Right ventricle myocardium superior (tissue), 1 donor: ENCODE data around the gene TRAF3IP3. TPM values are rescaled to one million over a fixed set of nuclear protein-coding genes. Genes with fewer than 3 reads are reported as not detected.

Experiments used
- ATAC-seq: fragments of 200-7000 bp; cut with Tn5 transposase; one replicate; pipeline ENCODE4 v1.9.1; 2020; ENCODE audit warnings: mild to moderate bottlenecking; ENCODE audit not compliant: poor library complexity
- DNase-seq: peaks from one replicate; pipeline ENCODE4 v3.0.0-alpha.2; 2020
- intact Hi-C: fragments of 100-400 bp; cut with DNase I; formaldehyde crosslinking; loops from one replicate; pipeline ENCODE4 v1.11.2; 2022
- total RNA-seq: library from RNA; stranded (reverse); fragmentation: NEBNext Ultra II Directional; extraction: Animal tissue kit (Norgen Biotek cat#: 25700); gene quantifications from one replicate; pipeline ENCODE4 v1.2.1, GENCODE V29; 2021
- donor health status: DM: no; HTN: yes; CAD: no; lungs with severe emphysema.

TRAF3IP3 gene
- total RNA-seq, 1 donor from 2014 or later = 0.70 TPM

- DNase-seq (peak; percentile 59), ATAC-seq (peak; percentile 83)
- intact Hi-C loops = no loop called here
Measured at GRCh38 chr1:209808059-209808581, 52.3 kb downstream of the TRAF3IP3 start.

- no peak for DNase-seq
- intact Hi-C loops = no loop called here
- ATAC-seq = no peak
Measured at GRCh38 chr1:209809611-209810010, 53.8 kb downstream of the TRAF3IP3 start.

- DNase-seq = no peak
- intact Hi-C loops = no loop called here
- ATAC-seq = no peak
Measured at GRCh38 chr1:209810783-209811182, 54.9 kb downstream of the TRAF3IP3 start.

GRCh38 chr1:209813902-209814301, 58.0 kb downstream of the TRAF3IP3 start:
- DNase-seq = no peak
- intact Hi-C loops = no loop called here
- no peak for ATAC-seq

- intact Hi-C loops = no loop called here
- no peak for DNase-seq
- no peak for ATAC-seq
Measured at GRCh38 chr1:209815490-209815889, 59.6 kb downstream of the TRAF3IP3 start.

GRCh38 chr1:209815931-209816341, 60.1 kb downstream of the TRAF3IP3 start:
- intact Hi-C loops = no loop called here
- ATAC-seq (no peak), DNase-seq (no peak)

GRCh38 chr1:209816923-209817322, 61.1 kb downstream of the TRAF3IP3 start:
- intact Hi-C loops = no loop called here
- no peak for DNase-seq
- no peak for ATAC-seq

- ATAC-seq (peak; percentile 15), DNase-seq (no peak)
- intact Hi-C loops = no loop called here
Measured at GRCh38 chr1:209817691-209818090, 61.8 kb downstream of the TRAF3IP3 start.

GRCh38 chr1:209819058-209819457, 63.2 kb downstream of the TRAF3IP3 start:
- no peak for DNase-seq
- intact Hi-C loops = no loop called here
- ATAC-seq = no peak

- DNase-seq = no peak
- no peak for ATAC-seq
- intact Hi-C loops = no loop called here
Measured at GRCh38 chr1:209820986-209821385, 65.1 kb downstream of the TRAF3IP3 start.

- intact Hi-C loops = no loop called here
- DNase-seq = no peak
- no peak for ATAC-seq
Measured at GRCh38 chr1:209822706-209823105, 66.9 kb downstream of the TRAF3IP3 start.

GRCh38 chr1:209823143-209824041, 67.5 kb downstream of the TRAF3IP3 start:
- ATAC-seq (peak; percentile 45), DNase-seq (no peak)
- intact Hi-C loops = no loop called here

- intact Hi-C loops = no loop called here
- no peak for ATAC-seq
Measured at GRCh38 chr1:209825591-209826434, 70.0 kb downstream of the TRAF3IP3 start.

GRCh38 chr1:209827384-209828262, 71.8 kb downstream of the TRAF3IP3 start, which contains the start of gene UTP25:
TSS of gene UTP25 (plus strand) at chr1:209827972. CDS start at chr1:209828064, 92 bp downstream.
- intact Hi-C loops = no loop called here
- peak; percentile 96 for ATAC-seq
- DNase-seq = peak; percentile 96

More at GRCh38 chr1:209825591-209826434, 70.0 kb downstream of the TRAF3IP3 start:
- DNase-seq = no peak

GRCh38 chr1:209829716-209830115, 73.9 kb downstream of the TRAF3IP3 start:
- intact Hi-C loops = no loop called here
- no peak for ATAC-seq
- no peak for DNase-seq

GRCh38 chr1:209830722-209831121, 74.9 kb downstream of the TRAF3IP3 start:
- ATAC-seq (no peak), DNase-seq (no peak)
- intact Hi-C loops = no loop called here

- no peak for ATAC-seq
- intact Hi-C loops = no loop called here
- DNase-seq = no peak
Measured at GRCh38 chr1:209831615-209832014, 75.8 kb downstream of the TRAF3IP3 start.
